B cell (primary cell): ENCODE measurements around the gene SH2D3C.

Source experiments
- EZH2 ChIP-seq: IDR thresholded peaks from 2 replicates; pipeline ENCODE4 v1.6.1; 2012; ENCODE audit warnings: borderline replicate concordance, low read depth, mild to moderate bottlenecking, moderate library complexity, low read length; ENCODE audit not compliant: insufficient read depth, poor library complexity, severe bottlenecking
- TF ChIP-seq, protein P1 (sequence below): fragments of 200-600 bp; IDR thresholded peaks from one replicate; pipeline ENCODE4 v1.8.0; 2022; ENCODE audit warnings: antibody characterized with exemption, mild to moderate bottlenecking

- TF ChIP-seq, protein P1, sequence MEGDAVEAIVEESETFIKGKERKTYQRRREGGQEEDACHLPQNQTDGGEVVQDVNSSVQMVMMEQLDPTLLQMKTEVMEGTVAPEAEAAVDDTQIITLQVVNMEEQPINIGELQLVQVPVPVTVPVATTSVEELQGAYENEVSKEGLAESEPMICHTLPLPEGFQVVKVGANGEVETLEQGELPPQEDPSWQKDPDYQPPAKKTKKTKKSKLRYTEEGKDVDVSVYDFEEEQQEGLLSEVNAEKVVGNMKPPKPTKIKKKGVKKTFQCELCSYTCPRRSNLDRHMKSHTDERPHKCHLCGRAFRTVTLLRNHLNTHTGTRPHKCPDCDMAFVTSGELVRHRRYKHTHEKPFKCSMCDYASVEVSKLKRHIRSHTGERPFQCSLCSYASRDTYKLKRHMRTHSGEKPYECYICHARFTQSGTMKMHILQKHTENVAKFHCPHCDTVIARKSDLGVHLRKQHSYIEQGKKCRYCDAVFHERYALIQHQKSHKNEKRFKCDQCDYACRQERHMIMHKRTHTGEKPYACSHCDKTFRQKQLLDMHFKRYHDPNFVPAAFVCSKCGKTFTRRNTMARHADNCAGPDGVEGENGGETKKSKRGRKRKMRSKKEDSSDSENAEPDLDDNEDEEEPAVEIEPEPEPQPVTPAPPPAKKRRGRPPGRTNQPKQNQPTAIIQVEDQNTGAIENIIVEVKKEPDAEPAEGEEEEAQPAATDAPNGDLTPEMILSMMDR: no peak
- TF ChIP-seq EZH2: no peak
These were observed 893 bp upstream of the SH2D3C start for GRCh38 chr9:127779136-127779981.
